GM12878 (cell line): ENCODE results near the gene SLC35F3.

Experiments
- BHLHE40 ChIP-seq, 2 experiments: fragments of 450-650 bp in 1 of 2; IDR thresholded peaks; 2 replicates each; pipeline ENCODE4 v1.6.1; 2011 to 2017; ENCODE audit warnings: low read depth in 2 of 2, borderline replicate concordance in 1 of 2, improper control_type of control experiment in 1 of 2, low read length in 1 of 2, mild to moderate bottlenecking in 1 of 2
- CREB1 ChIP-seq: IDR thresholded peaks from 2 replicates; pipeline ENCODE4 v1.6.1; 2012; ENCODE audit warnings: low read depth, mild to moderate bottlenecking, inconsistent platforms
- CTCF ChIP-seq, 3 experiments: IDR thresholded peaks in 2 of 3; conservative IDR thresholded peaks in 1 of 3; 2 replicates each; pipeline ENCODE4 v1.5.1; 2011; ENCODE audit warnings: low read depth in 3 of 3, low read length in 3 of 3, mild to moderate bottlenecking in 3 of 3, control low read depth in 2 of 3, moderate library complexity in 2 of 3, inconsistent platforms in 1 of 3, mixed read lengths in 1 of 3; ENCODE audit not compliant: control insufficient read depth in 2 of 3, insufficient read depth in 1 of 3; ENCODE audit errors: extremely low read depth in 1 of 3
- E2F4 ChIP-seq: IDR thresholded peaks from 2 replicates; pipeline ENCODE4 v1.6.1; 2012; ENCODE audit warnings: low read depth, low read length, improper control_type of control experiment
- EP300 ChIP-seq, 2 experiments: fragments of 150-350 bp in 1 of 2; IDR thresholded peaks; 2 replicates each; pipeline ENCODE4 v1.6.1; 2011 to 2012; ENCODE audit warnings: low read depth in 2 of 2, low read length in 2 of 2, borderline replicate concordance in 1 of 2, improper control_type of control experiment in 1 of 2, inconsistent platforms in 1 of 2; ENCODE audit not compliant: control insufficient read depth in 1 of 2
- EZH2 ChIP-seq: IDR thresholded peaks from 2 replicates; pipeline ENCODE4 v1.6.1; 2012; ENCODE audit warnings: low read depth, mild to moderate bottlenecking, control low read depth, inconsistent platforms, low read length, borderline replicate concordance; ENCODE audit not compliant: control insufficient read depth
- HDAC6 ChIP-seq: fragments of 200-600 bp; sonication (generic); IDR thresholded peaks from one replicate; pipeline ENCODE4 v1.8.0; 2017; ENCODE audit warnings: antibody characterized with exemption; ENCODE audit not compliant: unreplicated experiment
- MXI1 ChIP-seq: fragments of 150-350 bp; IDR thresholded peaks from 2 replicates; pipeline ENCODE4 v1.6.1; 2011; ENCODE audit warnings: low read depth, mild to moderate bottlenecking, inconsistent platforms, low read length, improper control_type of control experiment
- PKNOX1 ChIP-seq: fragments of 450-650 bp; IDR thresholded peaks from 2 replicates; pipeline ENCODE4 v1.6.1; 2016; ENCODE audit warnings: mild to moderate bottlenecking
- POLR2AphosphoS5 ChIP-seq: IDR thresholded peaks from 2 replicates; pipeline ENCODE4 v1.6.1; 2011; ENCODE audit warnings: mild to moderate bottlenecking, low read length, inconsistent platforms
- USF2 ChIP-seq: IDR thresholded peaks from 2 replicates; pipeline ENCODE4 v1.6.1; 2011; ENCODE audit warnings: low read depth, low read length, improper control_type of control experiment, borderline replicate concordance

- TF ChIP-seq CTCF (IDR thresholded peaks at IDR 0.05 in 2 of 3, conservative IDR thresholded peaks at IDR 0.05 in 1 of 3; ENCODE audit: control insufficient read depth in 2 of 3, extremely low read depth in 1 of 3, insufficient read depth in 1 of 3, low read depth in 3 of 3, low read length in 3 of 3) (no peak), CREB1 (no peak), EZH2 (no peak), POLR2AphosphoS5 (no peak), MXI1 (no peak), USF2 (no peak), PKNOX1 (no peak), EP300 (IDR thresholded peaks at IDR 0.05; ENCODE audit: borderline replicate concordance in 1 of 2, control insufficient read depth in 1 of 2, low read depth in 2 of 2, low read length in 2 of 2) (no peak), HDAC6 (no peak), BHLHE40 (IDR thresholded peaks at IDR 0.05; ENCODE audit: borderline replicate concordance in 1 of 2, low read depth in 2 of 2, low read length in 1 of 2) (no peak), E2F4 (no peak)
Measured at GRCh38 chr1:234226113-234226818, 321.8 kb downstream of the SLC35F3 start.
